Measurements from ENCODE around the gene SGF29.
"Not testable (repeated sequence)": the region's sequence is repeated elsewhere in the genome, so short reads cannot be mapped to it uniquely, and the experiment has no call there.

DNA sequence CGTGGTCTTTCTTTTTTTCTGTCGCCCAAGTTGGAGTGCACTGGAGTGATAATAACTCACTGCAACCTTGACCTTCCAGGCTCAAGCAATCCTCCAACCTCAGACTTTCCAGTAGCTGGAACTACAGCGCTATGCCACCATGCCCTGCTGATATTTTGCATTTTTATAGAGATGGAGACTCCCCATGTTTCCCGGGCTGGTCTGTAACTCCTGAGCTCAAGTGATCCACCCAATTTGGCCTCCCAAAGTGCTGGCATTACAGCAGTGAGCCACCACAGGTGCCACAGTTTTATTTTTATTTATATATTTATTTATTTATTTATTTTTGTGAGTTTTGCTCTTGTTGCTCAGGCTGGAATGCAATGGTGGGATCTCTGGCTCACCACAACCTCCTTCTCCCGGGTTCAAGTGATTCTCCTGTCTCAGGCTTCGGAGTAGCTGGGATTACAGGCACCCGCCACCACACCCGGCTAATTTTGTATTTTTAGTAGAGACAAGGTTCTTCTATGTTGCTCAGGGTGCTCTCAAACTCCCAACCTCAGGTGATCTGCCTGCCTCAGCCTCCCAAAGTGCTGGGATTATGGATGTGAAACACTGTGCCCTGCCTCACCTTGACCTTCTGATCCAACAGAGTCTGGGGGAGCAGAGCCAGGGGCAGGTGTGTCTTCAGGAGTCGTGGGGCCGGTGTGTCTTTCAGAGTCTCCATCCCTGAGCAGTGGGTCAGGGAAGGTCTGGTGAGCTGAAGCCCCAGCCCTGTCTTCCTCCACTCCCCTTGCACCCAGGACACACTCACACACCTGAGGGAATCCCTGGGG is 54.2 kb downstream of the SGF29 start:
- TF ChIP-seq, protein P1, sequence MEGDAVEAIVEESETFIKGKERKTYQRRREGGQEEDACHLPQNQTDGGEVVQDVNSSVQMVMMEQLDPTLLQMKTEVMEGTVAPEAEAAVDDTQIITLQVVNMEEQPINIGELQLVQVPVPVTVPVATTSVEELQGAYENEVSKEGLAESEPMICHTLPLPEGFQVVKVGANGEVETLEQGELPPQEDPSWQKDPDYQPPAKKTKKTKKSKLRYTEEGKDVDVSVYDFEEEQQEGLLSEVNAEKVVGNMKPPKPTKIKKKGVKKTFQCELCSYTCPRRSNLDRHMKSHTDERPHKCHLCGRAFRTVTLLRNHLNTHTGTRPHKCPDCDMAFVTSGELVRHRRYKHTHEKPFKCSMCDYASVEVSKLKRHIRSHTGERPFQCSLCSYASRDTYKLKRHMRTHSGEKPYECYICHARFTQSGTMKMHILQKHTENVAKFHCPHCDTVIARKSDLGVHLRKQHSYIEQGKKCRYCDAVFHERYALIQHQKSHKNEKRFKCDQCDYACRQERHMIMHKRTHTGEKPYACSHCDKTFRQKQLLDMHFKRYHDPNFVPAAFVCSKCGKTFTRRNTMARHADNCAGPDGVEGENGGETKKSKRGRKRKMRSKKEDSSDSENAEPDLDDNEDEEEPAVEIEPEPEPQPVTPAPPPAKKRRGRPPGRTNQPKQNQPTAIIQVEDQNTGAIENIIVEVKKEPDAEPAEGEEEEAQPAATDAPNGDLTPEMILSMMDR (IDR thresholded peaks at IDR 0.05; ENCODE audit: low read depth, low read length) = not testable (repeated sequence)
- TF ChIP-seq EZH2phosphoT487 (IDR thresholded peaks at IDR 0.05; ENCODE audit: low read depth) = not testable (repeated sequence)

Measured in OCI-LY3 (cell line).